Measurements from ENCODE around the gene HERC2.

The HERC2 gene

DNA sequence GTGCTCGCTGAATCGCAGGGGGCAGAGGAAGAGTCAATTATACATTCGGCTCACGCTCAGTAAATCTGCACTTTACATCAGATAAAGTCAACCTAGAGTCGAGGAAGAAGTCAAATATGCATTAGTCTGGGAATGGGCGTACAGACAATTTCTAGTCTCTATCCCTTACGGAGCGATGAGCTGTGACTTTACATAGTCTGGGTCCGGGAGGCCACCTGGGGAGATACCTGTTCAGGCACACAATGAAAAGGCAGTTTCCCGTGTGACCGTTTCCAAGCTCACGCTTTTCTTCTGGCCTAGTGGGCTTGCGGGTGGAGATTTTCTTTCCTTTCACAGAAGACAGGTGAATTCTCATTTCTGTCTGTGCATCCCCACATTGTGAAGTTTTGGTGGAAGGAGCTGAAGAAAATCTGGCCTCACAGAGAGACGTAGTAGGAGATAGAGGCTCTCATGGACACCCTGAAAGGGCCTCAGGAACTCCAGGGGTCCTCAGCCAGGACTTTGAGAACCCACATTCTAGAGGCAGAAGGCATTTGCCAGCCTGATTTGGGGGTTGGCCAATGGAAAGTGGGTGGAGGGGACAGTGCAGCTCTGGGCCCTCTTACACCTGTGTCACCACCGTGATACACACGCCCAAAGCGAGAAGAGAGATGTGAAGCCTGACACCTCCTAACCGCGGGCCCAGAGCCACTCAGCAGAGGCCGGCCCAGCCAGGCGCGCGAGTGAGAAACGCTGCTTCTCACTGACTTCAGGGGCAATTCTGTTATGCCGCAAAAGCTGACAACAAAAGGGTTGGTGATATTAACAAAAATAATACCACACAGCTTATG lies 212.1 kb downstream of the HERC2 start:
- DNase-seq = no peak

DNA sequence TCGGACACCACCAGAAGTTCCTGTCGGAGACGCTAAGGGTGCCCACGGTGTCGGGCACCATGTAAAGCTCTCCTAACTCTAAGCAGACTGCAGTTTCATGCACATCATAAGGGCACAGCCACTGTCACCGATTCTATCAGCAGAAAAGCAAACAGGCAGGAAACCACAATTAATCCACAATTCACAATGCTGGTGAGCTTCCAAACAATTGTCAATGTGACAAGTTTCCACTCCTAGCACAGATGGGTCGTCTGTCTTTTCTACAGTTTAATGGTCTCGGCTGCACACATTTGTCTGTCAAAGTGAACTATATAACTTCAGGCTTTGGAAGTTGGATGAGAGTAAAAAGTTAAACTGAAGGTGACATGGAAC lies 214.1 kb downstream of the HERC2 start:
- no peak for DNase-seq

DNA sequence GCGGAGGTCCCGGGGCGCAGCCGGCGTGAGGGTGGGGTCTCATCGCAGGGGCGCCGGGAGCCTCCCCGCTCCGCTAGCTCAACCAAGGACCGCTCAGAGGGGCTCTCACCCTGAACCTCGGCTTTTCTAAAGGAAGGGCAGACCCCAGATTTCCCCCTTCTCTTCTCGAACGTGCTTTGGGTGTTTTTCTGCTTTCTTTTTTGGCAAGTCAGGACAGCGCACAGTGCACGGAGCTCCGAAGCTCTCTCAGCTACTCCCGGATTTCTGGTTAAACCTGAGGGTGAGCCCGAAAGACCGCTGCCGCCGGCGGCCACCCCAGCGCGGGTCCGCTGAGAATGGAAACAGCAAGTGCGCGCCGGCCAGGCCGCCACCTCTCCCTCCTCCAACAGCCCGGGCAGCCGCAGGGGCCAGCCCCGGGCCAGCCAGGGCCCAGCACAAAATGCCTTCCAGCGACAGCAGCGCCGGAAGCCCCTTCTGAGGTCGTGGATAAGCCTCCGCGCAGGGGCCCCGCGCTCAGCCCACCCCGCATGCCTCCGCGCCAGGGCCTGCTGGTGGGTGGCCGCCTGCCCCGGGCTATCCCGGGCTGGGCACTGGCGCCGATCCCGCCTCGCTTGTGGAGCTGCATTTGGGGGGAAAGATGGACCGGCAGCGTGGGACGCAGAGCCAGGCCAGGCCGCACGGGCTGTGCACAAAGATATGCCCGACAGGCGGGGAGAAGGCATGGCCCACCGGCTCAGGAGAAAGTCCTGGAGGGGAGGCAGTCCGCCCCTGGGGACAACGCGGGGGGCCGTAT lies 214.7 kb downstream of the HERC2 start:
- DNase-seq = no peak

DNA sequence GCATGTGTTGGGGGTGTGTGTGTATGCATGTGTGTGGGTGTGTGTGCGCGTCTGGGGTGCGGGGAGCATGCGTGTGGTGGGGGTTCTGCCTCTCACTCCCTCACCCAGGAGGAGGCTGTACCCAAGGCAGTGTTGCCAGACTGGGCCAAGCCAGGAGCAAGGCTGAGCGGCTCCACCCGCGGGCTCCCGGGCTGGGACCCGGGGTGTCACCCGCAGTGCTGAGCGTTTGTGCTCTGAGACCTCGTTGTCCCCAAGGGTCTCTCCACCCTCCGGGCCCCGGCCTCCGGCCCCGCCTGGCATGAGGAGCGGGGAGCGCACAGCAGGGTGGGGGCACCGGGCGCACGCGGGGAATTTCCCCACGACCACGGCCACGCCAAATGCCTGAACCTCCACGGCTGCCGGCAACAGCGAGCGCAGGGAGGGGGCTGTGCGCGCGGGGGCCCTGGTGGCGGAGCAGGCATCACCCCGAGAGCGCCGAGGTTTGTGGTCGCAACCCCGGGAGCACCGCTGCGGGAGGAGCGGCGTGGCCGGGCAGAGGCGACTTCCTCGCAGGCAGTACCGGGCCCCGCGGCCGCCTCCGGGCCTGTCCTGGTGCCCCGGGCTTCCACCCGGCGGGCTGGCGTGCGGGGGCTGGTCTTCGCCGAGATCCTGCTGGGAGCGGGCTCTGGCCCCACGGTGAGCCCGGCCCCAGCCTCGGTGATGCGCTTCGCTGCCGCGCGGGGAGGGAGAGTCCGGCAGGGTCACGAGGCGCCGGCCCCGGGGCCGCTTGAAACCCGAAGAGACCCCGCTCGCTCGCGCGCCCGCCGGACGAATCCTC lies 215.5 kb downstream of the HERC2 start:
- DNase-seq = no peak

DNA sequence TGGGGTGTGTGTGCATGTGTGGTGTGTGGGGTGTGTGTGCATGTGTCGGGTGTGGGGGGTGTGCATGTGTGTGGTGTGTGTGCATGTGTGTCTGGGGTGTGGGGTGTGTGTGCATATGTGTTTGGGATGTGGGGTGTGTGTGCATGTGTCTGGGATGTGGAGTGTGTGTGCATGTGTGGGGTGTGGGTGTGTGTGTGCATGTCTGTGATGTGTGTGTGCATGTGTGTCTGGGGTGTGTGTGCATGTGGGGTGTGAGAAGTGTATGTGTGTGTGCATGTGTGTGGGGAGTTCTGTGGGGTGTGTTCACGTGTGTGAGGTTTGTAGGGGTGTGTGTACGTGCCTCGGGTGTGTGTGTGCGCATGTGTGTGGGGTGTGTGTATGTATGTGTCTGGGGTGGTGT lies 216.2 kb downstream of the HERC2 start:
- no peak for DNase-seq

DNA sequence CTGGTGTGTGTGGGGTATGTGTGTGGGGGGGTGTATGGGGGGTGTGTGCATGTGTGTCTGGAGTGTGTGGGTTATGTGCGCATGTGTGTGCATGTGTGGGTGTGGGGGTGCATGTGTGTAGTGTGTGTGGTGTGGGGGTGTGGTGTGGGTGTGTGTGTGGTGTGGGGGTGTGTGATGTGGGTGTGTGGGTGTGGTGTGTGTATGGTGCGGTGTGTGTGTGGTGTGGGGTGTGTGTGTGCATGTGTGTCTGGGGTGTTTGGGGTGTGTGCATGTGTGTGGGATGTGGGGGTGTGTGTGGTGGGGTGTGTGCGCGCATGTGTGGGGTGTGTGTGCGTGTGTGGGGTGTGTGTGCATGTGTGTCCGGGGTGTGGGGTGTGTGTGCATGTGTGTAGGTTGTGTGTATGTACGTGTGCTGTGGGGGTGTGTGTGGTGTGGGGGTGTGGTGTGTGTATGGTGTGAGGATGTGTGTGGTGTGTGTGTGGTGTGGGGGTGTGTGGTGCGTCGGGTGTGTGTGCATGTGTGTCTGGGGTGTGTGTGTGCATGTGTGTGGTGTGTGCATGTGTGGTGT lies 216.7 kb downstream of the HERC2 start:
- DNase-seq = no peak

DNA sequence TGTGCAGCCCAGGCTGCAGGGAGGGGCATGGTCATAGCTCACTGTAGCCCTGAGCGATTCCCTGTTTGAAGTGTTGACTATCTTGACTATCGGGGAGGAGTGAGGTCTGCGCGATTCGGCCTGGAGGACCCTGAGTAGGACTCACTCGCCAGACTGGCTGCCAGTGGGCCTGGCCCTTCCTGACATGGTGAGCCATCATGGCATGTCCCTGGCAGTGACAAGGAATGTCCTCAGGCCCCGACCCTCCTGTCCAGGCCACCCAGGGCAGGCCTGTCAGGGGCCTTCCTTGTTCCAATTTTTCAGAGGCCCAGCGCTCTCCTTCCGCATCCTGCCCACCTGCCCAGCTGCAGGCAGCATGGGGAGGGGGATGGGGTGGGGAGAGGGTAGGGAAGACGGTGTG lies 217.7 kb downstream of the HERC2 start:
- DNase-seq = no peak

DNA sequence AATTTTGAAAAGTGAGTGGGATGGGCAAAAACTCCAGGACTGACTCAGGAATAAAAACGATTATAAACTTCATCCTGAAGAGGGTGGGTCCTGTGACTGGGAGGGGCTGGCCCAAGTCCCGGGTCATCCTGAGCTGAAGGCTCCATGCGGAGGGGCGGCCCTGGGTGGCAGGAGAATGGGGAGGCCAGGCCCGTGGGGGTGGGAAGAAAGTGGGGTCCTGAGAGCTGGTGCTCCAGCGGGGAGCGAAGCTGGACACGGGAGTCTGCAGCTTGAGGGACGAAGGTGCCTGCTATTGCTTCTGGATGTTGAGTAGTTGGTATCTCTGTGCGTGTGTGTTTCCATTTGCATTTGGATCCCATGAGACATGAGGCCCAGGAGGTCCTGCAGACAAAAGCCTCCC lies 218.1 kb downstream of the HERC2 start:
- DNase-seq = no peak

DNA sequence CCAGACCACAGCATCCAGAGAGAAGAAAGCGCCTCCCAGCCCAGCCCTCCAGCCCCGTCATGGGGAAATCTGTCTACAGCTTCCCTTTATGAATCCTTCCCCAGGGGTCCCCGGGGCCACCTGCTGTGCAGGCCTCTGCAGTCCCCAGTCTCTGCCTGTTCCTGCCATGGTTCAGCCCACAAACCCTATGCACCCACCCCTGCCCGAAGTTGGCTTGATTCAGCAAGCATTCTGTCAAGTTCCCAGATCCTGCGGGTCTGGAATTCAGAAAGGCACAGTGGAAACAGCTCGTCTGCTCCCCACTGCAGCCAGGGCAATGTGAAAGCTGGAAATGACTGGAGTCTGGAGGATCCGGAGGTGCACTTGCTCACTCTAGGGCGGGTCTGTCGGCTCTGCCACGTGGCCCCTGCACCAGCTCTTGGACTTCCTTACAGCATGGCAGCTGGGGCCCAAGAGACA lies 220.0 kb downstream of the HERC2 start:
- DNase-seq = no peak

DNA sequence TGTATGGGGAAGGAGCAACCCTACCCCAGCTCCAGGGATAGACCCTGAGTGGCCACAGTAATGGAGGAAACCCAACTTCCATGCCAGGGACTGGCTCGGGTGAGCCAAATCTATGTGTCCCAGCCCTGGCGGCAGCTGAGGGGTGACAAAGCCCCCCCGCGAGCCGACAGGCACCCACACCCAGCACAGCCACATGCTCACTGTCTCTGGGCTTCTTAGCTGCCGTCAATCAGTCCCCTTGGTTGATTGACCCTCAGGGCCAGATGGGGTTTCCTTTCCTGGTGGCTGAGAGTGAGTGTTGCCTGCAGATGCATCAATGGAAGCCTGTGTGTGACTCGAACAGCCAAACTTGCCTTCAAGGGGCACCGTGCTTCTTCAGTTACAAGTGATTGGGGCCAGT lies 220.8 kb downstream of the HERC2 start:
- no peak for DNase-seq

DNA sequence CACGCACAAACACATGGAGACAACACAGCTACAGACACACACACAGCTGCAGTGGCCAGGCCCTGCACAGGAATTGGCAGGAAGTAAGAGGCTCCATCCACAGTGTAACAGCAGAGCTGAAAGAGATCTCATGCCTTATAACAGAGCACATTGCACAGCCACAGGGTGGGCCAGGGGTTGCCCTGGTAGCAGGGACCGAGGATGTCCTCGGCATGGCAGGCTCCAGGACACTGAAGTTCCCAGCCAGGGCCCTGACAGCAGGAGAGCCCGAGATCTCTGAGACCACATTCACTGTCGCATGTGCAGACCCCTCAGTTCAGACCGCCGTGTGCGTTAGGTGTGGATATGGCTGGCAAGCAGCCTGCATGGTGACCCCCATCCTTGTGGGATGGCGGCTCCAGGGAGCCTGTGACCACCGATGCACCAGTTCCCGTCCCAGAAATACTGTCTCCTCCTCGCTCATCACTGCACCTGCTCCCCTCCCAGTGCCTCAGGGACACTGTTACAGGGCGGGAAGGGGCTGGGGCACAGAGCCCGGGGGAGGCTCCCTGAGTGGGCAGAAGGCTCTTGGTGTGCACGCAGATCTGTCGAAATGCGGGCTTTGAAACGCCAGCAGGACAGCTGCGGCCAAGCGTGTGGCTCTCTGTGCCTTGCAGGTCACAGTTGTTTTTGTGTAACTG lies 221.3 kb downstream of the HERC2 start:
- no peak for DNase-seq

DNA sequence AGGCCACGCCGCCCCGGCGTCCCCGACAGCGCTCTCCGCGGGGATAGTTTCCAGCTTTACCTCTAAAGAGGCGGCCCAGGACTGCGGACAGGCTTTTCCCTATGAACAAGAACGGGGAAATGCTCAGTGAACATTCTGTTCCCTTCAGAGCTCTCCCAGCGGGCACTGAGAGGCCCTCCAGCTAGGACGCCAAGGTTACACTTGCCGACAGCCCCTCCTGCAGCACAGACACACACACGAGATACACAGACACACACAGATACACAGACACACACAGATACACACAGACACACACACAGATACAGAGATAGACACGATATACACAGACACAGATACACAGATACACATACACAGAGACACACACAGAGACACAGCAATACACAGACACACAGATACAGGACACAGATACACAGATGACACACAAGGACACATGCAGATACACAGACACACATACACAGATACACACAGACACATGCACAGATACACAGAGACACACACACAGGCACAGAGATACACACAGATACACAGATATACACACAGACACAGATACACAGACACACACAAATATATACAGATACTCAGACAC lies 222.3 kb downstream of the HERC2 start:
- no peak for DNase-seq

DNA sequence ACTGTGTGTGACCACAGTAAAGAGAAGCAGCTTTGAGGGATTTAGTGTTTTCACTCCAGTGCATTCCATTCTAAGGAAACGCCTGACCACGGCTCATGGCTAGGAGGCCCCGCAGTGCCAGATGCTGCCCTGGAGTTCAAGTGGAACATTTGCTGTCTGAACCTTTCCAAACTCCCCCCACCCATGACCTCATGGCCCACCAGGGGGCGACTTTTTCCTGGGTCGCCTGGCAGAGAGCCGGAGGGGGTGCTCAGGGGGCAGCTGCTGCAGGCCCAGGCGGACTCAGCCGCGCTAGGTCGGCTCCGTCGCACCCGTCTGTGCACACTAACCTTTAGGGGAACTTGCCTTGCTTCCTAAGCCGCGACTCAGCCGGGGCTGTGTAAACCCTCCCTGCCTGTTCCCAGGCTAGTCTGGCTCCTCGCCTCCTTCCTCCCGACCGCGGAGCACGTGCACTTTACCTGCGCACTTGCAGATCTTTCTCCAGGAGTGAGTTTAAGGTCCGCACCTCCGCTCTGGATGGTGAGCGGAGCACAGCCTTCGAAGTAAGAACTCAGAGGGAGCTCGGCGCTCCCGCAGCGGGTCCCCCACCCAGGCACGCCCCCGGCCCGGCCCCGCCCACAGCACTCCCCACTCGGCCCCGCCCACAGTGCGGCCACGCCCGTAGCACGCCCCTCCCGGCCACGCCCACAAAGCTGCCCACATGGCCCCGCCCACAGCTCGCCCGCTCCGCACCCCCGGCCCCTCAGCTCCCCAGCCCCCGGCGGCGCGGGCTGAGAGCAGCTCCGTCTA lies 223.0 kb downstream of the HERC2 start, which contains the start of gene OCA2:
OCA2 (minus strand) TSS at position 550 of the 789 bp plus-strand sequence. CDS start 17,441 bp downstream, outside the sequence.
- DNase-seq = no peak

DNA sequence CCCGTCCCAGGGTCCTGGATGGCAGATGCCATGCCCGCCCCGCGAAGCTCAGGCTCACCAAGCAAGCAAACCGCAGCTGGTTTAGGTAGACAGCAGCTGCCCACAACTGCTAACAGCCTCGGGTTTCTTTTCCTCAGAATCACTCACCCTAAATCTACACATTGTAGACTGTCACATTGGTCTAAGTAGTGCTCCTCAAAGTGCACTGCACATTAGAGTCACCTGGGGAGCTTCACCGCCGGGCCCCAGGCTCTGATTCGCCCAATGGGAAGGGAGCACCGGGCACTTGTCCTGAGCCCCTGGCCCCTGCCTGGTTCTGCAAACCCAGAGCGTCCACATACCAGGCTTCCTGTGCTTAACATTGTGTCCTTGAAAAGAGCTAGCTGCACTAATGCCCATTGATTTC lies 223.6 kb downstream of the HERC2 start:
- DNase-seq = no peak

DNA sequence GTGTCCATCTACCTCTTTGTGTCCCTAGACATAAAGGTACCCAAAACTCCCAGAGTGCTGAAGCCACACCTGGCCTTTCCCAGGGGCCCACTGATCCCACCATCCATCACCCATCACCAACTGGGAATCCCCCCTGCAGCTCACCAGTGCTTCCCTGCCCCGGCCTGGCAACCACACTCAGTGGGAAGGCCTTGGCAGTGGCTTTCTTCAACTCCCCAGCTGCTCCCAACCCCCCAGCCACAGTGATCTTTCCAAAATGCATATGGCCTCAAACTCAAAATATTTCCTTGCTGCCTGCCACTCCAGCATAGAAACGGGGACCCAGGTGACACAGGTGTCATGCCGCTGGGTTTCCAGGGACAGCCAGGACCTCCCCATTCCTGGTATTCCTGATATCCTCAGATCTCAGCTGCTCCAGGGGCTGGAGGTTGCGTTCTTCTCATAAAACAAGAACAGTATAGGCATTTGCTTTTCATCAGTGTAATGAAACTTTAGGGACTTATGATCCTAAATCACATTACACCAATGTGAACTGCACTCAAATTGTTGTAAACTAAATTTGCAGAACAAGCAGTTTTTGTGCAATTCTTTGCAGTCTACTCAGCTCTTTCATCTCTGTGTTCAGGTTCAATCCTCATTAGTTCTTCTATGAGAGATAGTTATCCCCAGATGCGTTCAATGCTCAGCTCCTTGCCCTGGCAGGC lies 224.2 kb downstream of the HERC2 start:
- DNase-seq = no peak

DNA sequence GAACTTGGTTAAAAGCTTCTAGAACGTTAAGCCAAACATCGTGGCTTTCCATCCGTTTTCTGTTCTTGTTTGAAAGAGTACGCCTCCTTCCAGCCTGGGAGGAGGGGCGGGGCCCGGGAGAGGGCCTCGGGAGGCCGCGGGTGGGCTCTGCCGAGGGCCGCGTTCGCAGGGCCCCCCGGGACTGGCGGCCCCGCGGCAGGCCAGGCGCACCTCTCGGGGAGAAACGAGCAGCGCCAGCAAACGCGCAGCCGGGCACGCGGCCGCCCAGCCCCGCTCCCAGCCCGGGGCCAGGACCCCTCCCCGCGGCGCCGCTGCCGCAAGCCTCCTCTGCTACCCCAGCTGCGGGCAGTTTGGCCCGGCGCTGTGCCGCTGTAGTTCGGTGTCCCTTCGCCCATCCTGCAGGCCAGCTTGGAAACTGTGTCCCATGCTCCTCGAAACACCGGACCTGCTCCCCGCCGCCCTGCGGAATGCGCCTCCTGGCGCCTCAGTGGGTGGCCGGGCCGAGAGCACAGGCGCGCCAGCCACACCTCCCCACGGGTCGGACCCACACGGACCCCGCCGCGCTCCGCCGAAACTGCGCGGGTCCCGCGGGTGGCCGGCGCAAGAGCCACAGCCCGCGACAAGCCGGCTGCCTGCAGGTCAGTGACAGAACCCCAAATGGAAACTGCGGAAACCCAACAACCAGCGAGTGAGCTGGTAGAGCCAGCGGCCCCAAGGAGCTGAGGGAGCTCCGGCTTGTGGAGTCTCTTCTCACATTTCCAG lies 225.1 kb downstream of the HERC2 start:
- no peak for DNase-seq

DNA sequence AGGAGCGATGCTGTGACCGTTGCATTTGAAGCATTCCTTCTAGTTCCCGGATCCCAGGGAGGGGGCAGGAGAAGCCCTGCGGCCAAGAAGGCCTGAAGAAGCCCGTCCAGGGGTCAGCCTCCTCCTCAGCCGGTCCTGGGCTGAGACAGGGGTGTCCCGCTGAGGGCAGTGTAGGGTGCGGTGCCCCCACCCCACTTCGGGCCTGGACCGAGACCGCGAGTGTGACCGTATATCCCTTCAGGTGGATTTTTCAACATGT lies 225.6 kb downstream of the HERC2 start:
- DNase-seq = no peak

DNA sequence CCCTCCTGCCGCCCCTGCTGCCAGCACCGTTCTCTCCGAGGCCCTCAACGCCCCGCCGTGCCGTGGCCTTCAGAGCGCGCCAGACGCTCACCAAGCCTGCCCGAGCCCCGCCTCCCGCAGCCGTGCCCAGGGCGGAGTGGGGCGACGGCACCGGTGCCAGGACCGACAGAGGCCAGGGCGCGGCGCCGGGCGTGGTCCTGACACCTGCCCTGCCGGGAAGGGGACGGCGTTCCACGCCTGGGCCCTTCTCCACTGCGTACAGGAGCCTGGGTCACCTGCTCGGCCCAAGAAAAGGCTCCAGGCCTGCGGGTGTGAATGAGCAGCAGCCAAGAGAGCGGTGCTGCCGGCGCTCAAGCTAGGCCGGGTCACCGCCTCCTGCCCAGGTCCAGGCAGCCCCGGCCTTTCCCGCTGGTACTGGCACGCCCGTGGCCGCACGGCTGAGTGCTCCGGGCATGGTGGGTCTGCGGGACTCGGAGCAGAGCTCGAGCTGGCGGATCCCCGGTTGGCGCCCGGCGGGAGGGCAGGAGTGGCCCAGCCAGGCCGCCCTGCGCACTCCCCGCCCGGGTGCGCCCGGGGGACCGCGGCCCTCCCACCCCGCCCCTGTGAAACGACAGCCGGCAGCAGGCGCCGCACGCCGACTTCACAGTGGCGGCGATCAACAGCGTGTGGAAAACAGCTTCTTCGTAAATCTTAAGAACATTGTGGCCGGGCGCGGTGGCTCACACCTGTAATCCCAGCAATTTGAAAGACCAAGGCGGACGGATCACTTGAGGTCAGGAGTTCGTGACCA lies 227.1 kb downstream of the HERC2 start:
- no peak for DNase-seq

Measured in AML-193 (cell line).